Panc1 (cell line): ENCODE results near the gene PAWR. TPM values are rescaled to one million over a fixed set of nuclear protein-coding genes. Genes with fewer than 3 reads are reported as not detected.
"Not testable (repeated sequence)": the region's sequence is repeated elsewhere in the genome, so short reads cannot be mapped to it uniquely, and the experiment has no call there.

Experiments
- ATAC-seq: fragments of 200-7000 bp; cut with Tn5 transposase; 2 replicates; pipeline ENCODE4 v1.9.1; 2020; ENCODE audit warnings: mild to moderate bottlenecking, moderate library complexity
- BruUV-seq: library from RNA; stranded (reverse); fragments of 400-500 nt; replicated peaks from 2 replicates; lab custom pipeline; 2021; lab: Mats Ljungman, UMichigan
- CTCF ChIA-PET: fragments of 300-600 bp; sonication (Branson Sonifier 250); formaldehyde crosslinking; loops from one replicate; lab custom pipeline; 2022; ENCODE audit warnings: antibody characterized with exemption; lab: Charles Lee
- POLR2A ChIA-PET: fragments of 300-600 bp; sonication (Branson Sonifier 250); formaldehyde crosslinking; loops from one replicate; lab custom pipeline; 2022; ENCODE audit warnings: antibody characterized with exemption; lab: Charles Lee
- DNase-seq: peaks from one replicate; pipeline ENCODE4 v3.0.0-alpha.2; 2010; ENCODE audit warnings: low read depth, low spot score
- H3K27ac ChIP-seq: 2 replicates; pipeline ENCODE4 v1.5.1; 2011; ENCODE audit warnings: mild to moderate bottlenecking, low read length, inconsistent platforms
- H3K27me3 ChIP-seq: fragments of 200-500 bp; sonication (Bioruptor generic); 2 replicates; pipeline ENCODE4 v1.6.0; 2014; ENCODE audit warnings: low read length, inconsistent platforms; ENCODE audit not compliant: control insufficient read depth, insufficient read depth
- H3K36me3 ChIP-seq: fragments of 200-500 bp; sonication (Bioruptor generic); 2 replicates; pipeline ENCODE4 v1.5.1; 2014; ENCODE audit warnings: inconsistent platforms, mild to moderate bottlenecking, low read length, moderate library complexity; ENCODE audit not compliant: control insufficient read depth, insufficient read depth
- H3K4me1 ChIP-seq: 2 replicates; pipeline ENCODE4 v1.5.1; 2011; ENCODE audit warnings: inconsistent platforms, mild to moderate bottlenecking, low read length, moderate library complexity; ENCODE audit not compliant: control insufficient read depth, insufficient read depth
- H3K4me3 ChIP-seq, 2 experiments: 2 replicates each; pipeline ENCODE4 v1.5.1; 2011 to 2012; ENCODE audit warnings: low read depth in 2 of 2, low read length in 2 of 2, mild to moderate bottlenecking in 2 of 2, inconsistent platforms in 1 of 2, moderate library complexity in 1 of 2
- H3K9me3 ChIP-seq: fragments of 200-500 bp; sonication (Bioruptor generic); 2 replicates; pipeline ENCODE4 v1.5.1; 2014; ENCODE audit warnings: low read depth, mild to moderate bottlenecking, inconsistent platforms, low read length, moderate library complexity; ENCODE audit not compliant: control insufficient read depth, insufficient read depth
- CTCF ChIP-seq: fragments of 450-650 bp; IDR thresholded peaks from 2 replicates; pipeline ENCODE4 v1.5.1; 2017; ENCODE audit warnings: mild to moderate bottlenecking
- POLR2AphosphoS5 ChIP-seq: IDR thresholded peaks from 2 replicates; pipeline ENCODE4 v1.6.1; 2012; ENCODE audit warnings: mild to moderate bottlenecking, low read depth, low read length, moderate library complexity
- REST ChIP-seq, 2 experiments: IDR thresholded peaks; 2 replicates each; pipeline ENCODE4 v1.6.1; 2011 to 2012; ENCODE audit warnings: low read depth in 2 of 2, control low read depth in 1 of 2, low read length in 1 of 2, mild to moderate bottlenecking in 1 of 2, moderate library complexity in 1 of 2; ENCODE audit not compliant: insufficient read depth in 1 of 2
- SIN3A ChIP-seq: IDR thresholded peaks from 2 replicates; pipeline ENCODE4 v1.6.1; 2012; ENCODE audit warnings: low read depth, mild to moderate bottlenecking, low read length, moderate library complexity, borderline replicate concordance; ENCODE audit not compliant: insufficient read depth
- TCF7L2 ChIP-seq: IDR thresholded peaks from 2 replicates; pipeline ENCODE4 v1.6.1; 2011; ENCODE audit warnings: mild to moderate bottlenecking, low read depth, low read length, inconsistent platforms
- in situ Hi-C: cut with HindIII; loops from 2 replicates; pipeline ENCODE4 v1.10.0; 2016; ENCODE audit warnings: low sequenced_read_pairs, low pct_unique_long_range_greater_than_20kb
- intact Hi-C: fragments of 100-400 bp; cut with micrococcal nuclease; formaldehyde crosslinking; loops from one replicate; pipeline ENCODE4 v1.10.0; 2022; ENCODE audit not compliant: unreplicated experiment
- total RNA-seq: library from RNA; stranded (reverse); gene quantifications from one replicate; pipeline ENCODE4 v1.2.1, GENCODE V29; 2021; ENCODE audit not compliant: unreplicated experiment

Gene PAWR
- total RNA-seq, 1 experiment from 2014 or later: 142 TPM

- DNase-seq (no peak), ATAC-seq (peak; percentile 2; the same call in 1 of the 2 replicates)
- TF ChIP-seq REST (IDR thresholded peaks at IDR 0.05; ENCODE audit: insufficient read depth in 1 of 2, low read depth in 2 of 2, low read length in 1 of 2) (no peak), TCF7L2 (no peak), POLR2AphosphoS5 (no peak), SIN3A (no peak), CTCF (no peak)
- no peak overlapping the region for H3K4me3 ChIP-seq
- H3K4me1 ChIP-seq: peaks cover 37% of the 10 kb centered on the region
- ChIA-PET CTCF (no interaction called here), POLR2A (no interaction called here)
- H3K27me3 ChIP-seq: no peaks in the 10 kb centered on the region
- TSS peak; percentile 20 for BruUV-seq
- in situ Hi-C loops: no loop called here
- intact Hi-C loops: loop anchor here (5.0 kb wide), 1 partner anchor 124 kb away; no protein-coding TSS in a partner anchor
- H3K36me3 ChIP-seq: no peaks in the 10 kb centered on the region
- H3K27ac ChIP-seq: peak overlapping the region; percentile 88
- no peaks in the 10 kb centered on the region; the same call in 1 of the 2 replicates for H3K9me3 ChIP-seq
Observed at GRCh38 chr12:79546466-79547043, 144.2 kb downstream of the PAWR start.

GRCh38 chr12:79544439-79544838, 146.3 kb downstream of the PAWR start:
- ATAC-seq, H3K36me3 ChIP-seq, intact Hi-C loops, BruUV-seq, H3K4me3 ChIP-seq, H3K27me3 ChIP-seq, in situ Hi-C loops, CTCF ChIA-PET, H3K27ac ChIP-seq, H3K9me3 ChIP-seq, DNase-seq, POLR2A ChIA-PET: not testable (repeated sequence)
- H3K4me1 ChIP-seq: peaks cover 29% of the 10 kb centered on the region

GRCh38 chr12:79537675-79538074, 153.1 kb downstream of the PAWR start:
- CTCF ChIA-PET: no interaction called here
- no peaks in the 10 kb centered on the region for H3K4me1 ChIP-seq
- no peak for ATAC-seq
- no peak for DNase-seq
- POLR2A ChIA-PET: no interaction called here
- H3K27ac ChIP-seq: no peak overlapping the region
- intact Hi-C loops: no loop called here
- H3K36me3 ChIP-seq: no peaks in the 10 kb centered on the region
- no TSS peak for BruUV-seq
- no peaks in the 10 kb centered on the region for H3K27me3 ChIP-seq
- no peaks in the 10 kb centered on the region for H3K9me3 ChIP-seq
- TF ChIP-seq CTCF (no peak), POLR2AphosphoS5 (no peak), TCF7L2 (no peak), SIN3A (no peak), REST (IDR thresholded peaks at IDR 0.05; ENCODE audit: insufficient read depth in 1 of 2, low read depth in 2 of 2, low read length in 1 of 2) (no peak)
- no peak overlapping the region for H3K4me3 ChIP-seq
- in situ Hi-C loops: no loop called here
